Measurements from ENCODE around the gene UBE2Q1. TPM values are rescaled to one million over a fixed set of nuclear protein-coding genes. Genes with fewer than 3 reads are reported as not detected.

UBE2Q1 gene
- total and polyA plus RNA-seq, 2 donors from 2014 or later = 72.3 to 77.6 TPM

- DNase-seq (no peak), FAIRE-seq (no peak)
- no peak overlapping the region for H3K9ac ChIP-seq (ENCODE audit: low read length in 3 of 3)
- no peak for TF ChIP-seq CTCF (IDR thresholded peaks at IDR 0.05; ENCODE audit: borderline replicate concordance, extremely low read depth, insufficient read depth)
- intact Hi-C loops (cut with DNase I) = no loop called here
- H3K27me3 ChIP-seq (ENCODE audit: control insufficient read depth, insufficient read depth, low read length) = no peaks in the 10 kb centered on the region
- no peaks in the 10 kb centered on the region for H3K9me3 ChIP-seq (ENCODE audit: control insufficient read depth in 2 of 3, insufficient read depth in 1 of 3, low read length in 3 of 3)
- no peak overlapping the region for H3K27ac ChIP-seq (ENCODE audit: low read depth in 2 of 2, low read length in 2 of 2)
- H3K4me1 ChIP-seq (ENCODE audit: control insufficient read depth in 2 of 3, insufficient read depth in 2 of 3, low read depth in 1 of 3, low read length in 3 of 3) = peaks cover 4 to 11% (median 7%) of the 10 kb centered on the region in 3 donors
- peaks cover 13 to 72% (median 54%) of the 10 kb centered on the region in 3 donors for H3K36me3 ChIP-seq (ENCODE audit: control insufficient read depth in 2 of 3, insufficient read depth in 3 of 3, low read length in 3 of 3)
- no peak overlapping the region for H3K4me3 ChIP-seq (ENCODE audit: low read length in 3 of 3)
Observed at GRCh38 chr1:154551474-154551873, 7.0 kb downstream of the UBE2Q1 start.

- FAIRE-seq = no peak
- Histone ChIP-seq H3K27me3 (ENCODE audit: control insufficient read depth, insufficient read depth, low read length) (no peaks in the 10 kb centered on the region), H3K27ac (ENCODE audit: low read depth in 2 of 2, low read length in 2 of 2) (no peak overlapping the region), H3K9ac (ENCODE audit: low read length in 3 of 3) (no peak overlapping the region), H3K4me1 (ENCODE audit: control insufficient read depth in 2 of 3, insufficient read depth in 2 of 3, low read depth in 1 of 3, low read length in 3 of 3) (peaks cover 0 to 10% (median 5%) of the 10 kb centered on the region in 3 donors), H3K36me3 (ENCODE audit: control insufficient read depth in 2 of 3, insufficient read depth in 3 of 3, low read length in 3 of 3) (peaks cover 13 to 67% (median 54%) of the 10 kb centered on the region in 3 donors), H3K4me3 (ENCODE audit: low read length in 3 of 3) (no peak overlapping the region), H3K9me3 (ENCODE audit: control insufficient read depth in 2 of 3, insufficient read depth in 1 of 3, low read length in 3 of 3) (no peaks in the 10 kb centered on the region)
- no peak for DNase-seq
- TF ChIP-seq CTCF (IDR thresholded peaks at IDR 0.05; ENCODE audit: borderline replicate concordance, extremely low read depth, insufficient read depth) = no peak
- intact Hi-C loops (cut with DNase I) = no loop called here
Observed at GRCh38 chr1:154550657-154551056, 7.8 kb downstream of the UBE2Q1 start.

- FAIRE-seq (no peak), DNase-seq (no peak)
- no peak overlapping the region for H3K4me3 ChIP-seq (ENCODE audit: low read length in 3 of 3)
- no peak for TF ChIP-seq CTCF (IDR thresholded peaks at IDR 0.05; ENCODE audit: borderline replicate concordance, extremely low read depth, insufficient read depth)
- H3K36me3 ChIP-seq (ENCODE audit: control insufficient read depth in 2 of 3, insufficient read depth in 3 of 3, low read length in 3 of 3) = peaks cover 13 to 61% (median 49%) of the 10 kb centered on the region in 3 donors
- H3K4me1 ChIP-seq (ENCODE audit: control insufficient read depth in 2 of 3, insufficient read depth in 2 of 3, low read depth in 1 of 3, low read length in 3 of 3) = peaks cover 0 to 10% (median 5%) of the 10 kb centered on the region in 3 donors
- intact Hi-C loops (cut with DNase I) = no loop called here
- H3K9ac ChIP-seq (ENCODE audit: low read length in 3 of 3) = no peak overlapping the region
- H3K9me3 ChIP-seq (ENCODE audit: control insufficient read depth in 2 of 3, insufficient read depth in 1 of 3, low read length in 3 of 3) = no peaks in the 10 kb centered on the region
- no peak overlapping the region for H3K27ac ChIP-seq (ENCODE audit: low read depth in 2 of 2, low read length in 2 of 2)
- H3K27me3 ChIP-seq (ENCODE audit: control insufficient read depth, insufficient read depth, low read length) = no peaks in the 10 kb centered on the region
Observed at GRCh38 chr1:154550070-154550469, 8.4 kb downstream of the UBE2Q1 start.

All from kidney (tissue), 14 donors.